Endothelial cell (in vitro differentiated cells): ENCODE results near the gene DMPK. TPM values are rescaled to one million over a fixed set of nuclear protein-coding genes. Genes with fewer than 3 reads are reported as not detected.

Experiments used
- DNase-seq: peaks from one replicate; pipeline ENCODE4 v3.0.0; 2021; ENCODE audit warnings: low spot score
- H3K27ac Mint-ChIP-seq: one replicate; pipeline ENCODE4 v1.8.0; 2021; ENCODE audit warnings: mixed read lengths, inconsistent platforms; ENCODE audit not compliant: unreplicated experiment
- H3K27me3 Mint-ChIP-seq: one replicate; pipeline ENCODE4 v1.8.0; 2021; ENCODE audit warnings: mild to moderate bottlenecking, moderate library complexity, mixed read lengths, inconsistent platforms; ENCODE audit not compliant: unreplicated experiment
- H3K36me3 Mint-ChIP-seq: one replicate; pipeline ENCODE4 v1.8.0; 2021; ENCODE audit warnings: mild to moderate bottlenecking, low read depth, mixed read lengths, inconsistent platforms; ENCODE audit not compliant: unreplicated experiment
- H3K4me1 Mint-ChIP-seq: one replicate; pipeline ENCODE4 v1.8.0; 2021; ENCODE audit warnings: mild to moderate bottlenecking, mixed read lengths, inconsistent platforms; ENCODE audit not compliant: unreplicated experiment
- H3K4me3 Mint-ChIP-seq: one replicate; pipeline ENCODE4 v1.8.0; 2021; ENCODE audit warnings: mild to moderate bottlenecking, mixed read lengths, inconsistent platforms; ENCODE audit not compliant: unreplicated experiment
- H3K9me3 Mint-ChIP-seq: one replicate; pipeline ENCODE4 v1.8.0; 2021; ENCODE audit warnings: mixed read lengths, inconsistent platforms; ENCODE audit not compliant: unreplicated experiment
- long read RNA-seq: library from polyadenylated mRNA; unstranded; transcript quantifications from one replicate; pipeline ENCODE4 v2.0.0, GENCODE V29; 2020; ENCODE audit not compliant: unreplicated experiment
- total RNA-seq: library from RNA; stranded (reverse); fragmentation: NEBNext Ultra II Directional; extraction: Animal tissue kit (Norgen Biotek cat#: 25700); gene quantifications from one replicate; pipeline ENCODE4 v1.2.1, GENCODE V29; 2021; ENCODE audit not compliant: unreplicated experiment
- TF ChIP-seq, protein P1 (sequence below): fragments of 200-600 bp; sonication (generic); IDR thresholded peaks from one replicate; pipeline ENCODE4 v1.5.0; 2021; ENCODE audit warnings: antibody characterized with exemption; ENCODE audit not compliant: unreplicated experiment

The DMPK gene, protein sequence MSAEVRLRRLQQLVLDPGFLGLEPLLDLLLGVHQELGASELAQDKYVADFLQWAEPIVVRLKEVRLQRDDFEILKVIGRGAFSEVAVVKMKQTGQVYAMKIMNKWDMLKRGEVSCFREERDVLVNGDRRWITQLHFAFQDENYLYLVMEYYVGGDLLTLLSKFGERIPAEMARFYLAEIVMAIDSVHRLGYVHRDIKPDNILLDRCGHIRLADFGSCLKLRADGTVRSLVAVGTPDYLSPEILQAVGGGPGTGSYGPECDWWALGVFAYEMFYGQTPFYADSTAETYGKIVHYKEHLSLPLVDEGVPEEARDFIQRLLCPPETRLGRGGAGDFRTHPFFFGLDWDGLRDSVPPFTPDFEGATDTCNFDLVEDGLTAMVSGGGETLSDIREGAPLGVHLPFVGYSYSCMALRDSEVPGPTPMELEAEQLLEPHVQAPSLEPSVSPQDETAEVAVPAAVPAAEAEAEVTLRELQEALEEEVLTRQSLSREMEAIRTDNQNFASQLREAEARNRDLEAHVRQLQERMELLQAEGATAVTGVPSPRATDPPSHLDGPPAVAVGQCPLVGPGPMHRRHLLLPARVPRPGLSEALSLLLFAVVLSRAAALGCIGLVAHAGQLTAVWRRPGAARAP
- total RNA-seq, result 80.3 TPM
- long read RNA-seq, partial matches to known transcripts, result 3 of 11 reads
- long read RNA-seq, other reads (novel, unspliced or antisense), result 7 of 11 reads

DNA sequence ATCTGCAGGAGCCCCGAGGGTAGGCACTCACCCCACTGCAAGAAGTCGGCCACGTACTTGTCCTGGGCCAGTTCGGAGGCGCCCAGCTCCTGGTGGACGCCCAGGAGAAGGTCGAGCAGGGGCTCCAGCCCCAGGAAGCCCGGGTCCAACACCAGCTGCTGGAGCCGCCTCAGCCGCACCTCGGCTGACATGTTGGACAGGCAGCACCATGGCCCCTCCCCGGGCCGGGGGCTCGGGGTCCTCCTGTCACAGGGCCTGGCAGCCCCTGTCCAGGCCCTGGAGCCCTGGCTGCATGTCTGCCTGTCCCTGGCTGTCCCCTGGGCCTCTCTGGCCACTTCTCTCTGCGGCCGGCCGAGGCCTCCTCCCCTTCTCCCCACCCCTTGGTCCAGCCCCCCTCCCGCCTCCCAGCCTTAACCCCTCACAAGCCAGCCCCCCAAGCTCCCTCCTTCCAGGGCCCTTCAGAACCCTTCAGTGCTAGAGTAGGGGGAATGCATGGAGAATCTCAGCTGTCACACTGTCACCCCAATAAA lies at the start of gene DMPK:
DMPK (minus strand) TSS at position 329 of the 530 bp plus-strand sequence; CDS start at position 191, 138 bp downstream.
- Mint-ChIP-seq H3K9me3 (no peaks in the 10 kb centered on the region), H3K27ac (no peak within 1 kb of the TSS), H3K27me3 (peaks cover 18% of the 10 kb centered on the region), H3K4me3 (no peak within 1 kb of the TSS), H3K4me1 (peaks cover 12% of the 10 kb centered on the region), H3K36me3 (peaks cover 24% of the 10 kb centered on the region)
- no peak for DNase-seq
- TF ChIP-seq, protein P1, sequence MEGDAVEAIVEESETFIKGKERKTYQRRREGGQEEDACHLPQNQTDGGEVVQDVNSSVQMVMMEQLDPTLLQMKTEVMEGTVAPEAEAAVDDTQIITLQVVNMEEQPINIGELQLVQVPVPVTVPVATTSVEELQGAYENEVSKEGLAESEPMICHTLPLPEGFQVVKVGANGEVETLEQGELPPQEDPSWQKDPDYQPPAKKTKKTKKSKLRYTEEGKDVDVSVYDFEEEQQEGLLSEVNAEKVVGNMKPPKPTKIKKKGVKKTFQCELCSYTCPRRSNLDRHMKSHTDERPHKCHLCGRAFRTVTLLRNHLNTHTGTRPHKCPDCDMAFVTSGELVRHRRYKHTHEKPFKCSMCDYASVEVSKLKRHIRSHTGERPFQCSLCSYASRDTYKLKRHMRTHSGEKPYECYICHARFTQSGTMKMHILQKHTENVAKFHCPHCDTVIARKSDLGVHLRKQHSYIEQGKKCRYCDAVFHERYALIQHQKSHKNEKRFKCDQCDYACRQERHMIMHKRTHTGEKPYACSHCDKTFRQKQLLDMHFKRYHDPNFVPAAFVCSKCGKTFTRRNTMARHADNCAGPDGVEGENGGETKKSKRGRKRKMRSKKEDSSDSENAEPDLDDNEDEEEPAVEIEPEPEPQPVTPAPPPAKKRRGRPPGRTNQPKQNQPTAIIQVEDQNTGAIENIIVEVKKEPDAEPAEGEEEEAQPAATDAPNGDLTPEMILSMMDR, result no peak

DNA sequence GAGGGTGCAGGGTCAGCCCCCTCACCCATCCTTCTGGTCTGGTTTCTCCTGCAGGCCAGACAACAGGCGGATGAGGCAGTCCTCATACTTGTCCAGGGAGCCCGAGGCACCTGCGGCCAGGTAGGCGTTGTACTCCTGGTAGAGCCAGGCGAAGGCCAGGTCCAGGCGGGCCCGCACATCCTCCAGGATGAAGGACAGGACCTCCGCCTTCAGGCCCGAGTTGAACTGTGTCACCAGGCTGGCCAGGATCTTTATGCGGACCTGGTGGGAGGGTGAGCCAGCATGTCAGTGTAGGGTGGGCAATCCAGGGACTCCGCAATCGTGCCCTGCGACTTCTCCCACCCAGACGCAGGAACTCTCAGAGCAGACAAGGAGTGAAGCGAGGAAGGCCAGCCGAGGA lies 46.7 kb upstream of the DMPK start:
- Mint-ChIP-seq H3K4me3 (no peak overlapping the region), H3K27ac (no peak overlapping the region), H3K9me3 (no peaks in the 10 kb centered on the region), H3K4me1 (no peaks in the 10 kb centered on the region), H3K36me3 (peaks cover 49% of the 10 kb centered on the region), H3K27me3 (peaks cover 23% of the 10 kb centered on the region)
- TF ChIP-seq, protein P1, result no peak
- DNase-seq, result no peak

DNA sequence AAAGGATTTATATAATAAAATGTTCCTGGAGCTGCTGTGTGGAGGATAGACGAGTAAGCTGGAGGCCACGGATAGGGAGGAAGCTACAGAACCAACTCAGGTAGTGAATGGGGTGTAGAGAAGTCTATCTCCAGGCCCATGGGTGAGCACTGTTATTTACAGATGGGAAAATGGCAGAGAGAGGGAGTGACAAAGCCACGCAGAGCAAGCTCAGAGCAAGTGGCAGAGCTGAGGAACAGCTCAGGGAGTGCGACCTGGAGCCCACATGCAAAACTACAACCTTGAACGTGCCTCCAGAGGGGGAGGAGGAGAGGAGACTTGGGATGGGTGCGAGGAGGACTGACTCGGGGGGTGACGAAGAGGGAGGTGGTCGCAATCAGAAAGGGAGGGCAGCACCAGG lies 46.2 kb upstream of the DMPK start:
- Mint-ChIP-seq H3K36me3 (peaks cover 49% of the 10 kb centered on the region), H3K9me3 (no peaks in the 10 kb centered on the region), H3K4me1 (no peaks in the 10 kb centered on the region), H3K27ac (no peak overlapping the region), H3K4me3 (peak overlapping the region; percentile 69), H3K27me3 (peaks cover 24% of the 10 kb centered on the region)
- TF ChIP-seq, protein P1, result no peak
- no peak for DNase-seq

DNA sequence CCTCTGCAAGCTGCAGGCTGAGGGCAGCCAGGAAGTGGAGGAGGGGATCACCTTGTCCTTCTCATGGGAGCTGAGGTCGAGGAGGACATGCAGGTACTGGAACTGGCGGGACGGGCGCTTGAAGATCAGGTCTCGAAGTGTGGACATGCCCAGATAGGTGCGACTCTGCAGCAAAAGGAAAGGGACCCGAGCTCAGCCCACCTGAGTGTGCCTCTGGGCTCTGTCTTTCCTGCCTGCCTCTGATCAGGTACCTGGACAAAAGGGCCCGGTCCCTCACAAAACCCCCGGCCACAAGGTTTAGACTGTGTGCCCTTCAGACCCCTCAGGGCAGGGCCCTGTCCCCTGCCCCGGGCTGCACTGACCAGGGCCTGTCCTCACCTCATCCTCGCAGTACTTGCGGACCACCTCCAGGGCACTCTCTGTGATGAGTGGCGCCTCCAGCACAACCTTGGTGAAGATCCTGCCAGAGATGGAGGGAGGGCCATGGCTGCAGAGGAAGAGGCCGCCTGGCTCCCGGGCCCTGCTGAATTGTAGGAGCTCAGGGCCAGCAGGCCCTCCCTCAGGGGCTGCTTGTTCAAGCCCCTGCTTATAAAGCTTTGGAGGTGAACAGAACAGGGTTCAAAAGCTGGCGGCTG lies 45.3 kb upstream of the DMPK start:
- peak overlapping the region; percentile 69 for H3K4me3 Mint-ChIP-seq
- H3K27me3 Mint-ChIP-seq, result peaks cover 26% of the 10 kb centered on the region
- no peak for DNase-seq
- H3K27ac Mint-ChIP-seq, result no peak overlapping the region
- H3K4me1 Mint-ChIP-seq, result no peaks in the 10 kb centered on the region
- no peaks in the 10 kb centered on the region for H3K9me3 Mint-ChIP-seq
- TF ChIP-seq, protein P1, result no peak
- H3K36me3 Mint-ChIP-seq, result peaks cover 49% of the 10 kb centered on the region
